VCaP (cell line): ENCODE results near the gene PLIN5.

Experiments
- H3K27ac ChIP-seq: fragments of 450-650 bp; 2 replicates; pipeline ENCODE4 v1.5.1; 2017
- CTCF ChIP-seq: fragments of 450-650 bp; conservative IDR thresholded peaks from 2 replicates; pipeline ENCODE4 v1.5.1; 2017; ENCODE audit warnings: mild to moderate bottlenecking, moderate library complexity

The PLIN5 gene

GRCh38 chr19:4496304-4496703, 38.7 kb downstream of the PLIN5 start:
- TF ChIP-seq CTCF: no peak
- H3K27ac ChIP-seq: no peak overlapping the region

GRCh38 chr19:4495471-4495870, 39.6 kb downstream of the PLIN5 start:
- no peak for TF ChIP-seq CTCF

GRCh38 chr19:4494691-4495064, 40.3 kb downstream of the PLIN5 start:
- no peak overlapping the region for H3K27ac ChIP-seq

More at GRCh38 chr19:4495471-4495870, 39.6 kb downstream of the PLIN5 start:
- no peak overlapping the region for H3K27ac ChIP-seq

GRCh38 chr19:4493929-4494690, 40.9 kb downstream of the PLIN5 start:
- no peak overlapping the region for H3K27ac ChIP-seq
- no peak for TF ChIP-seq CTCF

More at GRCh38 chr19:4494691-4495064, 40.3 kb downstream of the PLIN5 start:
- TF ChIP-seq CTCF: no peak

- no peak overlapping the region for H3K27ac ChIP-seq
- no peak for TF ChIP-seq CTCF
Measured at GRCh38 chr19:4493104-4493928, 41.7 kb downstream of the PLIN5 start.

GRCh38 chr19:4492337-4493103, 42.5 kb downstream of the PLIN5 start:
- no peak for TF ChIP-seq CTCF
- H3K27ac ChIP-seq: no peak overlapping the region

GRCh38 chr19:4491446-4491845, 43.6 kb downstream of the PLIN5 start:
- no peak overlapping the region for H3K27ac ChIP-seq
- TF ChIP-seq CTCF: no peak
